HCT116 (cell line): ENCODE data around the gene PDE9A. TPM values are rescaled to one million over a fixed set of nuclear protein-coding genes. Genes with fewer than 3 reads are reported as not detected.
A peak's percentile ranks its signal among the peaks of the same experiment; 100 is the strongest.

Source experiments
- ATAC-seq: fragments of 200-7000 bp; cut with Tn5 transposase; 2 replicates; pipeline ENCODE4 v1.9.1; 2020; ENCODE audit warnings: mild to moderate bottlenecking, moderate library complexity
- BruUV-seq: library from RNA; stranded (reverse); fragments of 400-500 nt; replicated peaks from 2 replicates; lab custom pipeline; 2021; lab: Mats Ljungman, UMichigan
- CTCF ChIA-PET: fragments of 300-600 bp; sonication (Branson Sonifier 250); formaldehyde crosslinking; loops from one replicate; lab custom pipeline; 2021; ENCODE audit warnings: antibody characterized with exemption; lab: Charles Lee
- POLR2A ChIA-PET: fragments of 300-600, 350-600 bp; sonication (Branson Sonifier 250); formaldehyde crosslinking; loops from one replicate; lab custom pipeline; 2021; ENCODE audit warnings: antibody characterized with exemption; lab: Charles Lee
- RAD21 ChIA-PET, 2 experiments: fragments of 300-600 bp; sonication (Branson Sonifier 250); formaldehyde crosslinking; loops; one replicate each; lab custom pipeline; 2023; ENCODE audit warnings: low total read pairs in 2 of 2; ENCODE audit not compliant: uncharacterized antibody in 2 of 2, unreplicated experiment in 2 of 2, low non-redundant PET in 1 of 2; lab: Charles Lee
- DNase-seq: peaks from one replicate; pipeline ENCODE4 v3.0.0-alpha.2; 2010; ENCODE audit warnings: low read depth, low spot score
- H2AFZ ChIP-seq: fragments of 200-600 bp; shearing (Covaris generic), sonication (generic); 2 replicates; pipeline ENCODE4 v1.6.1; 2017; ENCODE audit warnings: low read depth, mixed run types, mixed read lengths, antibody characterized with exemption, low read length; ENCODE audit not compliant: poor library complexity, severe bottlenecking
- H3K27ac ChIP-seq: 2 replicates; pipeline ENCODE4 v1.5.1; 2012; ENCODE audit warnings: low read depth, low read length
- H3K27me3 ChIP-seq: fragments of 200-600 bp; sonication (generic); 2 replicates; pipeline ENCODE4 v1.6.1; 2016; ENCODE audit warnings: mixed run types, low read length, mixed read lengths; ENCODE audit not compliant: insufficient read depth
- H3K36me3 ChIP-seq, 2 experiments: fragments of 200-500 bp in 1 of 2; fragments of 200-600 bp in 1 of 2; sonication (Bioruptor generic) in 1 of 2; sonication (generic) in 1 of 2; 2 replicates each; pipeline versions ENCODE4 v1.5.1 to v1.6.1; 2014 to 2016; ENCODE audit warnings: low read length in 2 of 2, inconsistent platforms in 1 of 2, mixed read lengths in 1 of 2, mixed run types in 1 of 2; ENCODE audit not compliant: insufficient read depth in 2 of 2, control insufficient read depth in 1 of 2
- H3K4me1 ChIP-seq, 2 experiments: fragments of 200-600 bp in 1 of 2; sonication (generic) in 1 of 2; 2 replicates each; pipeline versions ENCODE4 v1.5.1 to v1.6.1; 2012 to 2017; ENCODE audit warnings: low read length in 2 of 2, inconsistent platforms in 1 of 2, mild to moderate bottlenecking in 1 of 2, mixed read lengths in 1 of 2, mixed run types in 1 of 2, moderate library complexity in 1 of 2; ENCODE audit not compliant: insufficient read depth in 2 of 2, control insufficient read depth in 1 of 2
- H3K4me2 ChIP-seq: fragments of 200-600 bp; sonication (generic); 2 replicates; pipeline ENCODE4 v1.6.1; 2017; ENCODE audit warnings: mixed run types, low read length, mixed read lengths
- H3K4me3 ChIP-seq, 2 experiments: fragments of 200-600 bp in 1 of 2; sonication (generic) in 1 of 2; replicated peaks in 1 of 2; 2 replicates each; pipeline ENCODE4 v1.5.1; 2011 to 2016; ENCODE audit warnings: low read length in 2 of 2, control low read depth in 1 of 2, low read depth in 1 of 2, mild to moderate bottlenecking in 1 of 2, mixed read lengths in 1 of 2, mixed run types in 1 of 2
- H3K79me2 ChIP-seq: fragments of 200-600 bp; sonication (generic); 2 replicates; pipeline ENCODE4 v1.6.1; 2017; ENCODE audit warnings: mild to moderate bottlenecking, mixed run types, low read length, moderate library complexity, mixed read lengths; ENCODE audit not compliant: insufficient read depth
- H3K9ac ChIP-seq: fragments of 200-600 bp; sonication (generic); 2 replicates; pipeline ENCODE4 v1.6.1; 2016; ENCODE audit warnings: low read length, mixed read lengths
- H3K9me2 ChIP-seq: fragments of 200-600 bp; sonication (generic), shearing (Covaris generic); 2 replicates; pipeline ENCODE4 v1.6.1; 2017; ENCODE audit warnings: mixed run types, mild to moderate bottlenecking, moderate library complexity; ENCODE audit not compliant: insufficient read depth
- H3K9me3 ChIP-seq, 2 experiments: fragments of 200-500 bp in 1 of 2; fragments of 200-600 bp in 1 of 2; sonication (Bioruptor generic) in 1 of 2; sonication (generic) in 1 of 2; 2 replicates each; pipeline ENCODE4 v1.6.1; 2014 to 2017; ENCODE audit warnings: low read length in 2 of 2, mixed read lengths in 2 of 2, inconsistent platforms in 1 of 2, low read depth in 1 of 2, mild to moderate bottlenecking in 1 of 2, mixed run types in 1 of 2, moderate library complexity in 1 of 2; ENCODE audit not compliant: control insufficient read depth in 1 of 2, insufficient read depth in 1 of 2
- H4K20me1 ChIP-seq: fragments of 200-600 bp; sonication (generic), shearing (Covaris generic); 2 replicates; pipeline ENCODE4 v1.6.1; 2017; ENCODE audit warnings: mixed run types, mild to moderate bottlenecking, moderate library complexity; ENCODE audit not compliant: insufficient read depth
- EGR1 ChIP-seq: IDR thresholded peaks from 2 replicates; pipeline ENCODE4 v1.6.1; 2012; ENCODE audit warnings: low read depth
- ELF1 ChIP-seq: IDR thresholded peaks from 2 replicates; pipeline ENCODE4 v1.6.1; 2012; ENCODE audit warnings: low read depth, borderline replicate concordance
- EZH2 ChIP-seq: fragments of 200-600 bp; sonication (generic); IDR thresholded peaks from 2 replicates; pipeline ENCODE4 v1.6.1; 2017; ENCODE audit warnings: antibody characterized with exemption, mixed run types
- EZH2phosphoT487 ChIP-seq: fragments of 200-600 bp; IDR thresholded peaks from 2 replicates; pipeline ENCODE4 v1.6.1; 2018; ENCODE audit warnings: antibody characterized with exemption, borderline replicate concordance
- FOSL1 ChIP-seq: IDR thresholded peaks from 2 replicates; pipeline ENCODE4 v1.6.1; 2012; ENCODE audit warnings: low read depth
- POLR2A ChIP-seq: IDR thresholded peaks from 2 replicates; pipeline ENCODE4 v1.7.0; 2011; ENCODE audit warnings: borderline replicate concordance; ENCODE audit not compliant: insufficient read depth, insufficient read length; ENCODE audit errors: extremely low read depth
- POLR2AphosphoS5 ChIP-seq: IDR thresholded peaks from 2 replicates; pipeline ENCODE4 v1.6.1; 2011; ENCODE audit warnings: mild to moderate bottlenecking, low read depth, low read length, moderate library complexity
- RAD21 ChIP-seq: IDR thresholded peaks from 2 replicates; pipeline ENCODE4 v1.6.1; 2012; ENCODE audit warnings: low read depth, mild to moderate bottlenecking
- SIN3A ChIP-seq: IDR thresholded peaks from 2 replicates; pipeline ENCODE4 v1.6.1; 2012; ENCODE audit warnings: low read depth
- SRF ChIP-seq: IDR thresholded peaks from 2 replicates; pipeline ENCODE4 v1.6.1; 2012; ENCODE audit warnings: low read depth
- TCF7L2 ChIP-seq: IDR thresholded peaks from 2 replicates; pipeline ENCODE4 v1.7.0; 2011; ENCODE audit warnings: borderline replicate concordance, inconsistent platforms; ENCODE audit not compliant: insufficient read depth, insufficient read length; ENCODE audit errors: extremely low read depth
- YY1 ChIP-seq: IDR thresholded peaks from 2 replicates; pipeline ENCODE4 v1.6.1; 2011; ENCODE audit warnings: low read length, low read depth, moderate library complexity, mild to moderate bottlenecking; ENCODE audit not compliant: insufficient replicate concordance; ENCODE audit errors: extremely low read depth
- ZFX ChIP-seq: fragments of 450-650 bp; IDR thresholded peaks from 2 replicates; pipeline ENCODE4 v1.6.1; 2017
- ZNF274 ChIP-seq: fragments of 200-500 bp; sonication (Bioruptor generic); IDR thresholded peaks from 2 replicates; pipeline ENCODE4 v1.6.1; 2014; ENCODE audit warnings: mild to moderate bottlenecking, low read depth, low read length, inconsistent platforms
- intact Hi-C: fragments of 100-400 bp; cut with micrococcal nuclease; formaldehyde crosslinking; loops from 2 replicates; pipeline ENCODE4 v1.10.0; 2022
- total RNA-seq: library from RNA; stranded (reverse); gene quantifications from one replicate; pipeline ENCODE4 v1.2.1, GENCODE V29; 2021; ENCODE audit not compliant: unreplicated experiment
- TF ChIP-seq, protein P1 (sequence below), 3 experiments: fragments of 200-600 bp in 1 of 3; sonication (generic) in 1 of 3; IDR thresholded peaks in 2 of 3; conservative IDR thresholded peaks in 1 of 3; 2 replicates each; pipeline ENCODE4 v1.5.1; 2012 to 2017; ENCODE audit warnings: low read depth in 2 of 3, low read length in 2 of 3, antibody characterized with exemption in 1 of 3, borderline replicate concordance in 1 of 3, control low read depth in 1 of 3, mild to moderate bottlenecking in 1 of 3, mixed read lengths in 1 of 3, mixed run types in 1 of 3, moderate library complexity in 1 of 3; ENCODE audit not compliant: insufficient read depth in 1 of 3
- TF ChIP-seq, protein P2 (sequence below): IDR thresholded peaks from 2 replicates; pipeline ENCODE4 v1.6.1; 2012
- TF ChIP-seq, protein P3 (sequence below): IDR thresholded peaks from 2 replicates; pipeline ENCODE4 v1.6.1; 2012; ENCODE audit warnings: low read depth

PDE9A gene
- total RNA-seq, 1 experiment from 2014 or later = 31.4 TPM

DNA sequence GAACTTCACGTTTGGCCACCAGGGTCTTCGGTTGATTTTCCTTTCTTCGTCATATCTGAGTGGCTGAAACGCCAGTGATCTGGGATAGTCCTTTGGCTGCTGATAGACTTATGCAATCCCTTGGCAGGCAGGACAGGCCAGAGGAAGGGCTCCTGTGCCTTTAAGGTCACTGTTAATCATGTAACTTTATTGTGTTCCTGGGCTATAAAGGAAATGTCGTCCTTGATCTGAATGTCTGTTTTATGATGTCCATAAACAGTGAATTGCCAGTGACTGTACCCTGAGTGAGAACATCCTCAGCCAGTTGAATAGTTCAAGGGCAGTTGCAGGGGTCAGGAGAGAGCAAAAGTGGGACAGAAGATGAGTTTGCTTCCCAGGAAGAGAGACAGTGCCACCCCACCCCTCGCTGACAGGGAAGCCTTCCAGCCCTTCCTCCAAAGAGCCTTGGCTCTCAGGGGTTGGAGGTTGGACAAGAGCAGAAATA is 68.0 kb downstream of the PDE9A start (continued):
- TF ChIP-seq, protein P1, sequence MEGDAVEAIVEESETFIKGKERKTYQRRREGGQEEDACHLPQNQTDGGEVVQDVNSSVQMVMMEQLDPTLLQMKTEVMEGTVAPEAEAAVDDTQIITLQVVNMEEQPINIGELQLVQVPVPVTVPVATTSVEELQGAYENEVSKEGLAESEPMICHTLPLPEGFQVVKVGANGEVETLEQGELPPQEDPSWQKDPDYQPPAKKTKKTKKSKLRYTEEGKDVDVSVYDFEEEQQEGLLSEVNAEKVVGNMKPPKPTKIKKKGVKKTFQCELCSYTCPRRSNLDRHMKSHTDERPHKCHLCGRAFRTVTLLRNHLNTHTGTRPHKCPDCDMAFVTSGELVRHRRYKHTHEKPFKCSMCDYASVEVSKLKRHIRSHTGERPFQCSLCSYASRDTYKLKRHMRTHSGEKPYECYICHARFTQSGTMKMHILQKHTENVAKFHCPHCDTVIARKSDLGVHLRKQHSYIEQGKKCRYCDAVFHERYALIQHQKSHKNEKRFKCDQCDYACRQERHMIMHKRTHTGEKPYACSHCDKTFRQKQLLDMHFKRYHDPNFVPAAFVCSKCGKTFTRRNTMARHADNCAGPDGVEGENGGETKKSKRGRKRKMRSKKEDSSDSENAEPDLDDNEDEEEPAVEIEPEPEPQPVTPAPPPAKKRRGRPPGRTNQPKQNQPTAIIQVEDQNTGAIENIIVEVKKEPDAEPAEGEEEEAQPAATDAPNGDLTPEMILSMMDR (IDR thresholded peaks at IDR 0.05 in 2 of 3, conservative IDR thresholded peaks at IDR 0.05 in 1 of 3; ENCODE audit: borderline replicate concordance in 1 of 3, insufficient read depth in 1 of 3, low read depth in 2 of 3, low read length in 2 of 3) = no peak
- TF ChIP-seq POLR2AphosphoS5 (no peak), SRF (no peak), ZNF274 (no peak)
- TF ChIP-seq, protein P2, sequence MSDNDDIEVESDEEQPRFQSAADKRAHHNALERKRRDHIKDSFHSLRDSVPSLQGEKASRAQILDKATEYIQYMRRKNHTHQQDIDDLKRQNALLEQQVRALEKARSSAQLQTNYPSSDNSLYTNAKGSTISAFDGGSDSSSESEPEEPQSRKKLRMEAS = no peak
- TF ChIP-seq, all 23 proteins: peak for 0

DNA sequence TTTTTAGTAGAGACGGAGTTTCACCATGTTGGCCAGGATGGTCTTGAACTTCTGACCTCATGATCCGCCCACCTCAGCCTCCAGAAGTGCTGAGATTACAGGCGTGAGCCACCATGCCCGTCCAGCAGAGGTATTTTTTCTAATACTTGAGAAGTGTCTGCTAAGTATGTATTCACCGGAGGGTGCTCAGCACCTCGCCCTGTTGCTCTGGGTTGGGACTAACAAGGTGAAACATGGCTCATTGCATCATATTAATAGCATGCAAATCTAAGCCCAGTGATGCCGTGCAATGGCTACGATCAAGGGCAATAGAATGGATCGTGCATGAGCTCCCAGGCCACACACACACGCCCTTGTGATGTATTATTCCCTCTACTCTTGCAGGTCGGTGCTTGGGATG is 68.7 kb downstream of the PDE9A start:
- Histone ChIP-seq H3K79me2 (no peaks in the 10 kb centered on the region), H3K36me3 (no peaks in the 10 kb centered on the region), H4K20me1 (no peaks in the 10 kb centered on the region), H3K9me2 (no peaks in the 10 kb centered on the region), H2AFZ (no peak overlapping the region), H3K4me2 (peak overlapping the region; percentile 75; the same call in 1 of the 2 replicates), H3K4me1 (peaks cover 72 to 85% of the 10 kb centered on the region in 2 experiments), H3K4me3 (no peak overlapping the region), H3K27ac (no peak overlapping the region), H3K27me3 (no peaks in the 10 kb centered on the region), H3K9me3 (no peaks in the 10 kb centered on the region), H3K9ac (no peak overlapping the region)
- ChIA-PET CTCF (no interaction called here), RAD21 (no interaction called here), POLR2A (no interaction called here)
- BruUV-seq = no TSS peak
- DNase-seq (no peak), ATAC-seq (no peak)
- intact Hi-C loops = loop anchor here (10.0 kb wide), 2 partner anchors 67 to 107 kb away; partner anchors contain the start of gene PDE9A
- TF ChIP-seq SIN3A (no peak), SRF (no peak), FOSL1 (no peak), YY1 (no peak), EZH2phosphoT487 (no peak), ZNF274 (no peak), ELF1 (no peak), POLR2AphosphoS5 (no peak), RAD21 (no peak), EGR1 (no peak), ZFX (no peak), POLR2A (no peak), TCF7L2 (no peak), EZH2 (no peak)
- TF ChIP-seq, protein P3, sequence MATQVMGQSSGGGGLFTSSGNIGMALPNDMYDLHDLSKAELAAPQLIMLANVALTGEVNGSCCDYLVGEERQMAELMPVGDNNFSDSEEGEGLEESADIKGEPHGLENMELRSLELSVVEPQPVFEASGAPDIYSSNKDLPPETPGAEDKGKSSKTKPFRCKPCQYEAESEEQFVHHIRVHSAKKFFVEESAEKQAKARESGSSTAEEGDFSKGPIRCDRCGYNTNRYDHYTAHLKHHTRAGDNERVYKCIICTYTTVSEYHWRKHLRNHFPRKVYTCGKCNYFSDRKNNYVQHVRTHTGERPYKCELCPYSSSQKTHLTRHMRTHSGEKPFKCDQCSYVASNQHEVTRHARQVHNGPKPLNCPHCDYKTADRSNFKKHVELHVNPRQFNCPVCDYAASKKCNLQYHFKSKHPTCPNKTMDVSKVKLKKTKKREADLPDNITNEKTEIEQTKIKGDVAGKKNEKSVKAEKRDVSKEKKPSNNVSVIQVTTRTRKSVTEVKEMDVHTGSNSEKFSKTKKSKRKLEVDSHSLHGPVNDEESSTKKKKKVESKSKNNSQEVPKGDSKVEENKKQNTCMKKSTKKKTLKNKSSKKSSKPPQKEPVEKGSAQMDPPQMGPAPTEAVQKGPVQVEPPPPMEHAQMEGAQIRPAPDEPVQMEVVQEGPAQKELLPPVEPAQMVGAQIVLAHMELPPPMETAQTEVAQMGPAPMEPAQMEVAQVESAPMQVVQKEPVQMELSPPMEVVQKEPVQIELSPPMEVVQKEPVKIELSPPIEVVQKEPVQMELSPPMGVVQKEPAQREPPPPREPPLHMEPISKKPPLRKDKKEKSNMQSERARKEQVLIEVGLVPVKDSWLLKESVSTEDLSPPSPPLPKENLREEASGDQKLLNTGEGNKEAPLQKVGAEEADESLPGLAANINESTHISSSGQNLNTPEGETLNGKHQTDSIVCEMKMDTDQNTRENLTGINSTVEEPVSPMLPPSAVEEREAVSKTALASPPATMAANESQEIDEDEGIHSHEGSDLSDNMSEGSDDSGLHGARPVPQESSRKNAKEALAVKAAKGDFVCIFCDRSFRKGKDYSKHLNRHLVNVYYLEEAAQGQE = no peak
- TF ChIP-seq, protein P1 (IDR thresholded peaks at IDR 0.05 in 2 of 3, conservative IDR thresholded peaks at IDR 0.05 in 1 of 3; ENCODE audit: borderline replicate concordance in 1 of 3, insufficient read depth in 1 of 3, low read depth in 2 of 3, low read length in 2 of 3) = no peak
